Measurements from ENCODE around the gene MOAP1.
"Not testable (repeated sequence)": the region's sequence is repeated elsewhere in the genome, so short reads cannot be mapped to it uniquely, and the experiment has no call there.

The MOAP1 gene

DNA sequence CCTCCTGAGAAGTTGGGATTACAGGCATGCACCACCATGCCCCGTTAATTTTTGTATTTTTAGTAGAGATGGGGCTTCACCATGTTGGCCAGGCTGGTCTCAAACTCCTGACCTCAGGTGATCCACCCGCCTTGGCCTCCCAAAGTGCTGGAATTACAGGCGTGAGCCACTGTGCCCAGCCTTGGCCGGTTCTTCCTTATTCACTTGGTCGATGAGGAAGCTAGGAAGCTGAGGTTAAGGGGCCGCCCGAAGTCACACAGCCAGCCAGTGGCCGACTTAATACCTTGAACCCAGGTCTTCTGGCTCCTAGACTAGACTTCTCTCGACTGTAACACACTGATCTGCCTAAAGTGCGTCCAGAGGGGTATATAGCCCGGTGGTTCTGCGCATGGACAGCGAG is 48.2 kb downstream of the MOAP1 start:
- not testable (repeated sequence) for H3K27ac Mint-ChIP-seq, H3K4me3 Mint-ChIP-seq, H3K27me3 Mint-ChIP-seq, DNase-seq, ATAC-seq, H3K9me3 Mint-ChIP-seq, H3K4me1 Mint-ChIP-seq

DNA sequence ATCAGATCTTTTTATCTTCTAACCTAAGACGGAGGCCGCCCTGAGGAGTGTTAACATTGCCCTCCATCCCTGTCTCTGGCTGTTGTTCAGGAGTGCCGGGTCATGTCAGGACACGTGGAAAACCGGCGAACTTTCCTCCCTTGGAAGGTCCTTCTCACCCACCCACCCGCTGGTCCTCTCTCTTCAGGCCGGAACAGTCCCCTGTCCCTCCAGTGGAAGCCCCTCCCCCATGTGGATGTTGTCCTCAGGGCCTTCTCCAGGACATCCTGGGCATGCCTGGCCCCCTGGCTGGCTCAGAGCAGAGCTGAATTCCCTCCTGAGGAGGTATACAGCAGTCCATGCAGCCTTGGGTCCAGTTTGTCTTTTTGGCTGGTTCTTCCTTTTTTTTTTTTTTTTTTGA is 48.7 kb downstream of the MOAP1 start:
- H3K4me3 Mint-ChIP-seq: no peak overlapping the region
- no peak for ATAC-seq
- H3K4me1 Mint-ChIP-seq: peaks cover 10% of the 10 kb centered on the region
- no peaks in the 10 kb centered on the region for H3K27me3 Mint-ChIP-seq
- DNase-seq: no peak
- no peaks in the 10 kb centered on the region for H3K9me3 Mint-ChIP-seq
- H3K27ac Mint-ChIP-seq: no peak overlapping the region

DNA sequence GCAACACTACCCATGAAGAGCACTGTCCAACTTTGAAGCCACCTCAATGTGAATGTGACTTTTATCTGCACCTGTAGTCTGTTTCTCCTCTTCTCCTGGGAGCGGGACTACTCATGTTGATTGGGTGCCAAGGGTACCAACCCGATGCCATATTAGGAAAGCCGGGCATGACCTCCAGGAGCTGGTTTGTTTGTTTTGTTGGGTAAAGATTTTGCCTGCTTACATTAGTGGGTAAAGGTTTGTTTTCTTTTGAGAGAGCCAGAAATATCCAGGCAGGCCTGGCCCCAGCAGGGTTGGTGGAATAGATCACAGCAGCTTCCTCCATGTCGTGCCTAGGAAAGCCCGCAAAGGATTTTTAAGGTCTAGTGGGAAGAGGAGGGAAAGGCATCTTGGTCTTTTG is 49.3 kb downstream of the MOAP1 start:
- H3K4me1 Mint-ChIP-seq: peaks cover 10% of the 10 kb centered on the region
- H3K27me3 Mint-ChIP-seq: no peaks in the 10 kb centered on the region
- DNase-seq (no peak), ATAC-seq (no peak)
- H3K4me3 Mint-ChIP-seq: no peak overlapping the region
- H3K27ac Mint-ChIP-seq: no peak overlapping the region
- H3K9me3 Mint-ChIP-seq: no peaks in the 10 kb centered on the region

DNA sequence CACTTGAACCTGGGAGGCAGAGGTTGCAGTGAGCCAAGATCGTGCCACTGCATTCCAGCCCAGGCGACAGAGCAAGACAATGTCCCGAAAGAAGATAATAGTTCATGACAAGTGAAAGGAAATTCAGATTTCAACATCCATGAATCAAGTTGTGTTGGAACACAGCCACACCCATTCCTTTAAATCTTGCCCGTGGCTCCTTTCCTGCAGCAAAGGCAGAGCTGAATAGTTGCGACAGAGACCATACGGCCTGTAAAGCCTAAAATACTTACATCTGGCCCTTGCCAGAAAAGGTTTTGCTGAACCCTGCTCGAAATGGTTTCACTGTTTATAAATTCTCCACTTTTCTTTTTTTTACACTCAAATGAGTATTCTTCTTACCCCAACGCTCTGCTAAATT is 51.2 kb downstream of the MOAP1 start:
- H3K9me3 Mint-ChIP-seq: no peaks in the 10 kb centered on the region
- H3K4me3 Mint-ChIP-seq: no peak overlapping the region
- H3K4me1 Mint-ChIP-seq: peaks cover 4% of the 10 kb centered on the region
- H3K27ac Mint-ChIP-seq: no peak overlapping the region
- no peak for ATAC-seq
- DNase-seq: no peak
- no peaks in the 10 kb centered on the region for H3K27me3 Mint-ChIP-seq

DNA sequence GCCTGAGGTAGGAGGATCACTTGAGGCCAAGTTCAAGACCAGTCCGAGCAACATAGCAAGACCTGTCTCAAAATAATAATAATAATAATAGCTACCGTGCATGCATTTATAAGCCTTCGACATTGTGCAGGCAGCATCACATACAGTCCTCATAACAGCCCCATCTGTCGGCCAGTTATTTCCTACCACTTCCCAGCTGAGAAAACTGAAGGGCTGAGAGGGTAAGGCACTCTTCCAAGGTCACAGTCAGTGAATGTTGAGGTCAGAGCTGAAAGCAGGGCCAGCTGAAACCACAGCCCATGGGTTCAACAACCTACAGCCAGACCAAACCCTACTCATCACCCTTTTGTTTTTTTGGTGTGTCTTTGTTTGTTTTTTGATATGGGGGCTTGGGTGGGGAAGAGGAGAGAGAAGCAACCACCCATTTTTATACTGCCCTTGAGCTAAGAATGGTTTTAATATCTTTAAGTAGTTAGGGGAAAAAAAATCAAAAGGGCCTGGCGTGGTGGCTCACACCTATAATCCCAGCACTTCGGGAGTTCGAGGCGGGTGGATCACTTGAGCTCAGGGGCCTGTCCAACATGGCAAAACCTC is 52.1 kb downstream of the MOAP1 start:
- Mint-ChIP-seq H3K9me3 (no peaks in the 10 kb centered on the region), H3K4me1 (peaks cover 4% of the 10 kb centered on the region), H3K27ac (no peak overlapping the region), H3K27me3 (no peaks in the 10 kb centered on the region), H3K4me3 (no peak overlapping the region)
- ATAC-seq (peak; percentile 64), DNase-seq (no peak)

Data from stimulated activated naive CD8-positive, alpha-beta T cell treated with anti-CD3 and anti-CD28 coated beads, Interleukin-15, amount 100 ng/mL, for 72 hours (primary cell).